Stimulated activated naive CD4-positive, alpha-beta T cell treated with Interleukin-2 at 50 U/mL for 16 hours (primary cell): ENCODE results near the gene SLC38A3.
"Not testable (repeated sequence)": the region's sequence is repeated elsewhere in the genome, so short reads cannot be mapped to it uniquely, and the experiment has no call there.

ENCODE experiments used
- DNase-seq: peaks from one replicate; lab custom pipeline; 2025; lab: John Stamatoyannopoulos, UW

SLC38A3 gene

GRCh38 chr3:50250514-50250913, 45.4 kb downstream of the SLC38A3 start:
- DNase-seq = no peak

- peak; percentile 75 for DNase-seq
These were observed 46.1 kb downstream of the SLC38A3 start for GRCh38 chr3:50251220-50251619.

- no peak for DNase-seq
These were observed 49.6 kb downstream of the SLC38A3 start for GRCh38 chr3:50254577-50255250.

- no peak for DNase-seq
These were observed 50.2 kb downstream of the SLC38A3 start for GRCh38 chr3:50255251-50255615.

GRCh38 chr3:50256978-50257890, 52.2 kb downstream of the SLC38A3 start:
- DNase-seq = peak; percentile 33

GRCh38 chr3:50258029-50258680, 53.1 kb downstream of the SLC38A3 start:
- DNase-seq = no peak

GRCh38 chr3:50258979-50259378, 53.9 kb downstream of the SLC38A3 start:
- DNase-seq = no peak

- DNase-seq = no peak
These were observed 54.5 kb downstream of the SLC38A3 start for GRCh38 chr3:50259432-50260026.

- DNase-seq = peak; percentile 66
These were observed 55.2 kb downstream of the SLC38A3 start for GRCh38 chr3:50260027-50260941.

GRCh38 chr3:50260942-50261441, 55.9 kb downstream of the SLC38A3 start:
- no peak for DNase-seq

GRCh38 chr3:50261505-50261904, 56.4 kb downstream of the SLC38A3 start:
- no peak for DNase-seq

GRCh38 chr3:50262200-50262599, 57.1 kb downstream of the SLC38A3 start:
- DNase-seq = not testable (repeated sequence)

- DNase-seq = no peak
These were observed 57.7 kb downstream of the SLC38A3 start for GRCh38 chr3:50262778-50263177.

- DNase-seq = no peak
These were observed 58.7 kb downstream of the SLC38A3 start for GRCh38 chr3:50263478-50264382.

GRCh38 chr3:50264383-50264963, 59.4 kb downstream of the SLC38A3 start:
- DNase-seq = no peak

GRCh38 chr3:50264964-50265485, 60.0 kb downstream of the SLC38A3 start:
- DNase-seq = no peak

- DNase-seq = no peak
These were observed 60.5 kb downstream of the SLC38A3 start for GRCh38 chr3:50265571-50265970.

- DNase-seq = no peak
These were observed 60.9 kb downstream of the SLC38A3 start for GRCh38 chr3:50266017-50266416.

- DNase-seq = no peak
These were observed 61.8 kb downstream of the SLC38A3 start for GRCh38 chr3:50266836-50267235.
